Stimulated activated CD8-positive, alpha-beta memory T cell treated with anti-CD3 and anti-CD28 coated beads, Interleukin-12 subunit alpha, Interleukin-12 subunit beta, amount 100 ng/mL, for 24 hours (primary cell): ENCODE results near the gene DALRD3.

Experiments
- DNase-seq: peaks from one replicate; pipeline ENCODE4 v3.0.0-alpha.2; 2020; ENCODE audit errors: extremely low read depth

Gene DALRD3

GRCh38 chr3:48980295-48980694, 38.1 kb downstream of the DALRD3 start:
- no peak for DNase-seq

- no peak for DNase-seq
Observed at GRCh38 chr3:48979451-48979850, 38.9 kb downstream of the DALRD3 start.

- no peak for DNase-seq
Observed at GRCh38 chr3:48974076-48974864, 44.1 kb downstream of the DALRD3 start.

GRCh38 chr3:48970586-48970985, 47.8 kb downstream of the DALRD3 start:
- DNase-seq = no peak

GRCh38 chr3:48966876-48967361, 51.5 kb downstream of the DALRD3 start:
- no peak for DNase-seq

- no peak for DNase-seq
Observed at GRCh38 chr3:48966367-48966766, 52.0 kb downstream of the DALRD3 start.
